Measurements from ENCODE around the gene RIF1.

RIF1 gene

GRCh38 chr2:151520976-151521375, 111.3 kb downstream of the RIF1 start:
- no peak for DNase-seq (ENCODE audit: low read depth)

GRCh38 chr2:151522556-151522955, 112.9 kb downstream of the RIF1 start:
- DNase-seq (ENCODE audit: low read depth): no peak

- no peak for DNase-seq (ENCODE audit: low read depth)
Measured at GRCh38 chr2:151523850-151524249, 114.1 kb downstream of the RIF1 start.

- no peak for DNase-seq (ENCODE audit: low read depth)
Measured at GRCh38 chr2:151525821-151526373, 116.2 kb downstream of the RIF1 start.

- DNase-seq (ENCODE audit: low read depth): no peak
Measured at GRCh38 chr2:151526572-151527090, 116.9 kb downstream of the RIF1 start.
